IMR-90 (cell line): ENCODE measurements around the gene KLF7. TPM values are rescaled to one million over a fixed set of nuclear protein-coding genes. Genes with fewer than 3 reads are reported as not detected.

ENCODE experiments used
- ATAC-seq: fragments of 200-7000 bp; cut with Tn5 transposase; 2 replicates; pipeline ENCODE4 v1.9.1; 2020; ENCODE audit warnings: low read depth, mild to moderate bottlenecking, moderate library complexity
- BruUV-seq: library from RNA; stranded (reverse); fragments of 400-500 nt; replicated peaks from 2 replicates; lab custom pipeline; 2021; lab: Mats Ljungman, UMichigan
- CTCF ChIA-PET: fragments of 300-600 bp; formaldehyde crosslinking; extraction: SDS; loops from one replicate; lab custom pipeline; 2021; ENCODE audit warnings: antibody characterized with exemption; lab: Yijun Ruan, JAX
- POLR2A ChIA-PET: fragments of 300-600 bp; sonication (Branson Sonifier 250); formaldehyde crosslinking; loops from one replicate; lab custom pipeline; 2022; ENCODE audit warnings: antibody characterized with exemption; ENCODE audit not compliant: unreplicated experiment; lab: Charles Lee
- DNase-seq: peaks from one replicate; pipeline ENCODE4 v3.0.0; 2013
- H2AFZ ChIP-seq: replicated peaks from 2 replicates; pipeline ENCODE3; 2013; ENCODE audit warnings: low read length, mild to moderate bottlenecking; ENCODE audit not compliant: poor library complexity
- H2AK5ac ChIP-seq: 2 replicates; pipeline ENCODE4 v1.6.1; 2013; ENCODE audit warnings: low read depth, low read length, inconsistent platforms
- H2AK9ac ChIP-seq: replicated peaks from 2 replicates; pipeline ENCODE3; 2013; ENCODE audit warnings: mild to moderate bottlenecking, low read depth, low read length, moderate library complexity; ENCODE audit not compliant: poor library complexity
- H2BK120ac ChIP-seq: 2 replicates; pipeline ENCODE4 v1.6.1; 2013; ENCODE audit warnings: low read depth, low read length, inconsistent platforms
- H2BK15ac ChIP-seq: 3 replicates; pipeline ENCODE4 v1.6.1; 2013; ENCODE audit warnings: low read depth, low read length, inconsistent platforms
- H2BK20ac ChIP-seq: 2 replicates; pipeline ENCODE4 v1.6.1; 2013; ENCODE audit warnings: low read depth, mild to moderate bottlenecking, inconsistent platforms, low read length, moderate library complexity
- H2BK5ac ChIP-seq: 2 replicates; pipeline ENCODE4 v1.6.1; 2013; ENCODE audit warnings: mild to moderate bottlenecking, low read depth, low read length, inconsistent platforms; ENCODE audit not compliant: poor library complexity, severe bottlenecking
- H3K14ac ChIP-seq: replicated peaks from 2 replicates; pipeline ENCODE4 v1.6.1; 2013; ENCODE audit warnings: low read depth, low read length, inconsistent platforms
- H3K18ac ChIP-seq: 2 replicates; pipeline ENCODE4 v1.6.1; 2013; ENCODE audit warnings: low read depth, low read length, control low read depth
- H3K23ac ChIP-seq: 2 replicates; pipeline ENCODE4 v1.6.1; 2013; ENCODE audit warnings: low read depth, low read length, inconsistent platforms
- H3K27ac ChIP-seq: 2 replicates; pipeline ENCODE4 v1.5.1; 2013; ENCODE audit warnings: mild to moderate bottlenecking, control low read depth, low read length; ENCODE audit not compliant: insufficient read depth
- H3K27me3 ChIP-seq: 2 replicates; pipeline ENCODE4 v1.6.1; 2013; ENCODE audit warnings: low read length; ENCODE audit not compliant: control insufficient read depth, insufficient read depth
- H3K36me3 ChIP-seq: 2 replicates; pipeline ENCODE4 v1.6.1; 2013; ENCODE audit warnings: low read length, mixed read lengths; ENCODE audit not compliant: control insufficient read depth, insufficient read depth
- H3K4ac ChIP-seq: 2 replicates; pipeline ENCODE4 v1.6.1; 2013; ENCODE audit warnings: low read depth, low read length, inconsistent platforms
- H3K4me1 ChIP-seq: 2 replicates; pipeline ENCODE4 v1.6.1; 2013; ENCODE audit warnings: low read length, mixed read lengths; ENCODE audit not compliant: control insufficient read depth, insufficient read depth
- H3K4me2 ChIP-seq: 2 replicates; pipeline ENCODE4 v1.6.1; 2013; ENCODE audit warnings: low read depth, mild to moderate bottlenecking, control low read depth, low read length, moderate library complexity
- H3K4me3 ChIP-seq: 2 replicates; pipeline ENCODE4 v1.5.1; 2013; ENCODE audit warnings: low read depth, mild to moderate bottlenecking, control low read depth, low read length, moderate library complexity; ENCODE audit not compliant: insufficient read depth
- H3K56ac ChIP-seq: 2 replicates; pipeline ENCODE4 v1.6.1; 2013; ENCODE audit warnings: low read length, inconsistent platforms; ENCODE audit not compliant: insufficient read depth; ENCODE audit errors: extremely low read depth
- H3K79me1 ChIP-seq, 2 experiments: 2 replicates each; pipeline ENCODE4 v1.6.1; 2013; ENCODE audit warnings: low read length in 2 of 2, inconsistent platforms in 1 of 2, low read depth in 1 of 2
- H3K9ac ChIP-seq: 2 replicates; pipeline ENCODE4 v1.6.1; 2013; ENCODE audit warnings: low read depth, low read length, control low read depth
- H3K9me1 ChIP-seq: 2 replicates; pipeline ENCODE4 v1.6.1; 2013; ENCODE audit warnings: low read length, inconsistent platforms; ENCODE audit not compliant: insufficient read depth
- H3K9me3 ChIP-seq: 2 replicates; pipeline ENCODE4 v1.6.1; 2013; ENCODE audit warnings: low read length; ENCODE audit not compliant: control insufficient read depth, insufficient read depth
- H4K20me1 ChIP-seq: 2 replicates; pipeline ENCODE4 v1.6.1; 2013; ENCODE audit warnings: low read length, inconsistent platforms; ENCODE audit not compliant: insufficient read depth
- H4K5ac ChIP-seq: 2 replicates; pipeline ENCODE4 v1.6.1; 2013; ENCODE audit warnings: mild to moderate bottlenecking, low read depth, low read length, control low read depth
- H4K8ac ChIP-seq, 2 experiments: 2 replicates each; pipeline ENCODE4 v1.6.1; 2013; ENCODE audit warnings: low read depth in 2 of 2, low read length in 2 of 2, control low read depth in 1 of 2, inconsistent platforms in 1 of 2
- H4K91ac ChIP-seq: 2 replicates; pipeline ENCODE4 v1.6.1; 2013; ENCODE audit warnings: low read depth, low read length, inconsistent platforms; ENCODE audit not compliant: insufficient read depth
- CHD1 ChIP-seq: IDR thresholded peaks from 2 replicates; pipeline ENCODE4 v1.6.1; 2012; ENCODE audit warnings: low read depth, low read length, improper control_type of control experiment
- CTCF ChIP-seq: conservative IDR thresholded peaks from 2 replicates; pipeline ENCODE4 v1.5.1; 2012; ENCODE audit warnings: mild to moderate bottlenecking, low read depth, low read length, improper control_type of control experiment
- MAFK ChIP-seq: IDR thresholded peaks from 2 replicates; pipeline ENCODE4 v1.6.1; 2012; ENCODE audit warnings: low read depth, low read length, improper control_type of control experiment
- MXI1 ChIP-seq: IDR thresholded peaks from 2 replicates; pipeline ENCODE4 v1.6.1; 2012; ENCODE audit warnings: low read depth, mild to moderate bottlenecking, low read length, moderate library complexity, borderline replicate concordance
- NFE2L2 ChIP-seq: fragments of 150-350 bp; IDR thresholded peaks from 2 replicates; pipeline ENCODE4 v1.6.1; 2016; ENCODE audit warnings: low read depth, mild to moderate bottlenecking, low read length
- POLR2A ChIP-seq: IDR thresholded peaks from 2 replicates; pipeline ENCODE4 v1.6.1; 2012; ENCODE audit warnings: mild to moderate bottlenecking, low read depth, low read length
- WGBS, 2 experiments: methylation state at CpG; one replicate each; pipeline versions ENCODE4 v1.1.5 to v1.1.7; 2013; ENCODE audit warnings: missing lambda C conversion rate in 2 of 2; ENCODE audit not compliant: insufficient read length in 1 of 2; ENCODE audit errors: extremely low coverage in 2 of 2; 5-methylcytosine and 5-hydroxymethylcytosine counted together
- dilution Hi-C: fragments of 300-500 bp; cut with HindIII; formaldehyde crosslinking; loops from one replicate; pipeline ENCODE4 v1.14.3; 2018; ENCODE audit warnings: low sequenced_read_pairs; ENCODE audit not compliant: unreplicated experiment
- in situ Hi-C: fragments of 300-500 bp; cut with MboI; formaldehyde crosslinking; loops from 3 replicates; pipeline ENCODE4 v1.14.3; 2019; ENCODE audit warnings: low sequenced_read_pairs, inconsistent platforms, mixed read lengths
- intact Hi-C: fragments of 100-400 bp; cut with micrococcal nuclease; formaldehyde crosslinking; loops from 2 replicates; pipeline ENCODE4 v1.10.0; 2022
- polyA plus RNA-seq, 3 experiments: library from polyadenylated mRNA; depleted of rRNA; stranded (reverse); fragments of >200 nt; gene quantifications; 2 replicates each; pipeline ENCODE4 v1.2.3, GENCODE V29; 2012; ENCODE audit warnings: low replicate concordance in 1 of 3
- total RNA-seq: library from RNA; depleted of rRNA; stranded (reverse); fragments of >200 nt; gene quantifications from 2 replicates; pipeline ENCODE4 v1.2.3, GENCODE V29; 2012

Gene KLF7
- total and polyA plus RNA-seq, 2 of the 4 experiments (the other 2 are of a cell fraction) = 23.1 to 28.5 TPM

GRCh38 chr2:207164006-207164831, 1.5 kb downstream of the KLF7 start (continued):
- TF ChIP-seq CTCF = no peak

- Histone ChIP-seq H2AK5ac (peak overlapping the region; percentile 97), H4K5ac (peak overlapping the region; percentile 72), H4K91ac (peak overlapping the region; percentile 99), H3K4me1 (peaks cover 12% of the 10 kb centered on the region), H3K56ac (peak overlapping the region; percentile 100), H2AFZ (peak overlapping the region; percentile 37), H4K20me1 (peaks cover 45% of the 10 kb centered on the region), H2BK20ac (peak overlapping the region; percentile 86), H3K79me1 (peaks cover 0 to 61% of the 10 kb centered on the region in 2 experiments; a peak in 2 of 4 replicates), H3K4me3 (peak overlapping the region; percentile 94), H2AK9ac (peak overlapping the region; percentile 97), H3K4me2 (peak overlapping the region; percentile 93), H4K8ac (peak overlapping the region; percentile 98), H3K27me3 (no peaks in the 10 kb centered on the region), H3K9me1 (peaks cover 10% of the 10 kb centered on the region), H2BK120ac (peak overlapping the region; percentile 99), H3K14ac (peak overlapping the region; percentile 100), H3K36me3 (no peaks in the 10 kb centered on the region), H3K4ac (peak overlapping the region; percentile 100), H3K23ac (peak overlapping the region; percentile 100), H3K18ac (peak overlapping the region; percentile 98), H2BK5ac (peak overlapping the region; percentile 99), H3K9ac (peak overlapping the region; percentile 98), H3K27ac (peak overlapping the region; percentile 99), H3K9me3 (no peaks in the 10 kb centered on the region), H2BK15ac (peak overlapping the region; percentile 99; the same call in 2 of the 3 replicates)
- intact Hi-C loops = loop anchor here (1.0 to 5.0 kb wide), 4 partner anchors 89 to 454 kb away; no protein-coding TSS in a partner anchor
- in situ Hi-C loops = loop anchor here (5.0 to 25.0 kb wide), 3 partner anchors 179 to 549 kb away; partner anchors contain the start of gene CCNYL1
- no peak for ATAC-seq
- no peak; the same call in 1 of the 2 replicates for TF ChIP-seq POLR2A
- TF ChIP-seq CHD1 = no peak; the same call in 1 of the 2 replicates
- no peak for TF ChIP-seq MAFK
- TF ChIP-seq MXI1 = no peak
- no peak for TF ChIP-seq NFE2L2
- CTCF ChIA-PET = interaction anchor here (0.7 to 1.2 kb wide), 2 partner anchors 37 to 95 kb away, joined by 4 to 6 read pairs; no protein-coding TSS in a partner anchor
- POLR2A ChIA-PET = interaction anchor here (2.8 to 9.1 kb wide), 3 partner anchors 76 to 181 kb away, joined by 20 to 153 read pairs (median 27); no protein-coding TSS in a partner anchor
- dilution Hi-C loops = no loop called here
- no CpG with 5 or more reads among the region's 2 CpGs for WGBS, 2 experiments
- BruUV-seq = no TSS peak
- no peak for DNase-seq
Observed at GRCh38 chr2:207163756-207164005, 2.1 kb downstream of the KLF7 start.
